Trophoblast cell (in vitro differentiated cells and primary cell): ENCODE measurements around the gene GLOD5.

Experiments used
- DNase-seq, 2 donors: peaks; one replicate each; pipeline ENCODE4 v3.0.0-alpha.2; 2016
- H2AFZ ChIP-seq: 2 replicates; pipeline ENCODE4 v1.6.1; 2013; ENCODE audit warnings: low read length, moderate library complexity, mild to moderate bottlenecking; ENCODE audit not compliant: insufficient read depth, poor library complexity
- H2AK5ac ChIP-seq: 2 replicates; pipeline ENCODE4 v1.6.1; 2013; ENCODE audit warnings: mild to moderate bottlenecking, low read length
- H2BK120ac ChIP-seq: 2 replicates; pipeline ENCODE4 v1.6.1; 2013; ENCODE audit warnings: low read length, mild to moderate bottlenecking, moderate library complexity; ENCODE audit not compliant: insufficient read depth, poor library complexity
- H2BK12ac ChIP-seq: 2 replicates; pipeline ENCODE4 v1.6.1; 2013; ENCODE audit warnings: mild to moderate bottlenecking, low read length, moderate library complexity
- H2BK5ac ChIP-seq: 2 replicates; pipeline ENCODE4 v1.6.1; 2013; ENCODE audit warnings: low read length, low read depth, moderate library complexity, mild to moderate bottlenecking; ENCODE audit not compliant: poor library complexity
- H3K14ac ChIP-seq: 2 replicates; pipeline ENCODE4 v1.6.1; 2013; ENCODE audit warnings: mild to moderate bottlenecking, low read length
- H3K18ac ChIP-seq: 2 replicates; pipeline ENCODE4 v1.6.1; 2013; ENCODE audit warnings: mild to moderate bottlenecking, low read length
- H3K23ac ChIP-seq: 2 replicates; pipeline ENCODE4 v1.6.1; 2013; ENCODE audit warnings: low read length
- H3K27ac ChIP-seq: 2 replicates; pipeline ENCODE4 v1.5.1; 2013; ENCODE audit warnings: low read depth, mild to moderate bottlenecking, inconsistent platforms, low read length, moderate library complexity
- H3K27me3 ChIP-seq: 2 replicates; pipeline ENCODE4 v1.6.1; 2013; ENCODE audit warnings: inconsistent platforms, mild to moderate bottlenecking, low read length, moderate library complexity; ENCODE audit not compliant: insufficient read depth
- H3K36me3 ChIP-seq, 2 experiments: 1 replicate in 1 of 2; 2 replicates in 1 of 2; pipeline ENCODE4 v1.6.1; 2013; ENCODE audit warnings: low read length in 2 of 2, mild to moderate bottlenecking in 2 of 2, moderate library complexity in 1 of 2; ENCODE audit not compliant: insufficient read depth in 2 of 2, control insufficient read depth in 1 of 2
- H3K4ac ChIP-seq: 2 replicates; pipeline ENCODE4 v1.6.1; 2013; ENCODE audit warnings: low read depth, mild to moderate bottlenecking, low read length, moderate library complexity
- H3K4me1 ChIP-seq, 2 experiments: 1 replicate in 1 of 2; 2 replicates in 1 of 2; pipeline ENCODE4 v1.6.1; 2013; ENCODE audit warnings: low read length in 2 of 2, mild to moderate bottlenecking in 2 of 2, moderate library complexity in 1 of 2; ENCODE audit not compliant: insufficient read depth in 2 of 2, control insufficient read depth in 1 of 2
- H3K4me2 ChIP-seq: 2 replicates; pipeline ENCODE4 v1.6.1; 2013; ENCODE audit warnings: inconsistent platforms, mild to moderate bottlenecking, low read length, moderate library complexity
- H3K4me3 ChIP-seq: 2 replicates; pipeline ENCODE4 v1.5.1; 2013; ENCODE audit warnings: mild to moderate bottlenecking, low read depth, low read length, inconsistent platforms
- H3K79me1 ChIP-seq: one replicate; pipeline ENCODE4 v1.6.1; 2013; ENCODE audit warnings: low read length
- H3K79me2 ChIP-seq: 2 replicates; pipeline ENCODE4 v1.6.1; 2013; ENCODE audit warnings: low read length, mild to moderate bottlenecking; ENCODE audit not compliant: control insufficient read depth, insufficient read depth, poor library complexity
- H3K9ac ChIP-seq: 2 replicates; pipeline ENCODE4 v1.6.1; 2013; ENCODE audit warnings: mild to moderate bottlenecking, low read length
- H3K9me3 ChIP-seq: 2 replicates; pipeline ENCODE4 v1.6.1; 2013; ENCODE audit warnings: low read depth, mild to moderate bottlenecking, control low read depth, inconsistent platforms, low read length; ENCODE audit not compliant: insufficient read depth
- H4K12ac ChIP-seq: 2 replicates; pipeline ENCODE4 v1.6.1; 2013; ENCODE audit warnings: low read depth, mild to moderate bottlenecking, low read length, moderate library complexity
- H4K8ac ChIP-seq: 2 replicates; pipeline ENCODE4 v1.6.1; 2013; ENCODE audit warnings: low read depth, mild to moderate bottlenecking, low read length, moderate library complexity
- H4K91ac ChIP-seq: one replicate; pipeline ENCODE4 v1.6.1; 2013; ENCODE audit warnings: low read depth, mild to moderate bottlenecking, low read length, moderate library complexity
- WGBS: extraction: QIAGEN DNeasy Blood & Tissue Kit; methylation state at CpG from one replicate; pipeline ENCODE4 v1.1.7; 2013; ENCODE audit warnings: missing lambda C conversion rate; ENCODE audit not compliant: insufficient read length, insufficient coverage; ENCODE audit errors: extremely low coverage; 5-methylcytosine and 5-hydroxymethylcytosine counted together

Gene GLOD5

GRCh38 chrX:48785540-48786214 lies 24.1 kb downstream of the GLOD5 start:
- Histone ChIP-seq H2AFZ (no peak overlapping the region), H4K91ac (no peak overlapping the region), H3K14ac (no peak overlapping the region), H2BK5ac (no peak overlapping the region), H3K4me3 (no peak overlapping the region), H4K8ac (no peak overlapping the region), H2BK120ac (no peak overlapping the region), H3K18ac (no peak overlapping the region), H3K9ac (no peak overlapping the region), H3K4me2 (no peak overlapping the region), H4K12ac (no peak overlapping the region), H3K27me3 (no peaks in the 10 kb centered on the region), H3K36me3 (no peaks in the 10 kb centered on the region), H3K9me3 (no peaks in the 10 kb centered on the region), H3K23ac (no peak overlapping the region), H3K27ac (no peak overlapping the region), H3K79me2 (no peaks in the 10 kb centered on the region), H2BK12ac (no peak overlapping the region), H3K4me1 (no peaks in the 10 kb centered on the region), H2AK5ac (no peak overlapping the region), H3K4ac (no peak overlapping the region), H3K79me1 (no peaks in the 10 kb centered on the region)
- no CpG with 5 or more reads among the region's 16 CpGs for WGBS
- no peak for DNase-seq

GRCh38 chrX:48786341-48786800 lies 24.8 kb downstream of the GLOD5 start, which contains the start of gene GATA1:
GATA1 (plus strand) TSS chrX:48786590; CDS start chrX:48791110, 4,520 bp downstream.
- Histone ChIP-seq H3K27me3 (no peaks in the 10 kb centered on the region), H3K9ac (no peak within 1 kb of the TSS), H4K8ac (no peak within 1 kb of the TSS), H4K12ac (no peak within 1 kb of the TSS), H3K18ac (no peak within 1 kb of the TSS), H3K4me2 (no peak within 1 kb of the TSS), H2BK12ac (no peak within 1 kb of the TSS), H3K23ac (no peak within 1 kb of the TSS), H2AFZ (no peak within 1 kb of the TSS), H3K9me3 (no peaks in the 10 kb centered on the region), H3K4ac (no peak within 1 kb of the TSS), H3K4me3 (no peak within 1 kb of the TSS), H4K91ac (no peak within 1 kb of the TSS), H3K36me3 (no peaks in the 10 kb centered on the region), H3K14ac (no peak within 1 kb of the TSS), H3K4me1 (no peaks in the 10 kb centered on the region), H3K79me1 (no peaks in the 10 kb centered on the region), H3K79me2 (no peaks in the 10 kb centered on the region), H2BK120ac (no peak within 1 kb of the TSS), H2BK5ac (no peak within 1 kb of the TSS), H2AK5ac (no peak within 1 kb of the TSS), H3K27ac (no peak within 1 kb of the TSS)
- DNase-seq = no peak
- WGBS = no CpG with 5 or more reads among the region's 7 CpGs

- no peak overlapping the region for H3K27ac ChIP-seq
- H3K14ac ChIP-seq = no peak overlapping the region
- no peak overlapping the region for H2BK5ac ChIP-seq
- H3K4me1 ChIP-seq = no peaks in the 10 kb centered on the region
- no peak overlapping the region for H4K8ac ChIP-seq
- no peak overlapping the region for H3K9ac ChIP-seq
- no peak overlapping the region for H4K91ac ChIP-seq
- H3K79me2 ChIP-seq = no peaks in the 10 kb centered on the region
- no peak overlapping the region for H3K23ac ChIP-seq
- H3K36me3 ChIP-seq = no peaks in the 10 kb centered on the region
- H2BK120ac ChIP-seq = no peak overlapping the region
- no peaks in the 10 kb centered on the region for H3K79me1 ChIP-seq
- no peak for DNase-seq
- WGBS = 100% methylated on average over 1 of the region's 6 CpGs
- no peak overlapping the region for H3K4me2 ChIP-seq
- H3K9me3 ChIP-seq = no peaks in the 10 kb centered on the region
- no peak overlapping the region for H3K18ac ChIP-seq
- H3K4me3 ChIP-seq = no peak overlapping the region
- no peaks in the 10 kb centered on the region for H3K27me3 ChIP-seq
- H3K4ac ChIP-seq = no peak overlapping the region
- H4K12ac ChIP-seq = no peak overlapping the region
- H2AK5ac ChIP-seq = no peak overlapping the region
- H2BK12ac ChIP-seq = no peak overlapping the region
- no peak overlapping the region for H2AFZ ChIP-seq
Observed at GRCh38 chrX:48786825-48787504, 25.4 kb downstream of the GLOD5 start.

GRCh38 chrX:48787505-48788443 lies 26.2 kb downstream of the GLOD5 start:
- Histone ChIP-seq H3K14ac (no peak overlapping the region), H3K27ac (no peak overlapping the region), H3K9ac (no peak overlapping the region), H3K4ac (no peak overlapping the region), H2BK5ac (no peak overlapping the region), H3K4me3 (no peak overlapping the region), H4K12ac (no peak overlapping the region), H3K79me1 (no peaks in the 10 kb centered on the region), H3K4me2 (no peak overlapping the region), H2AFZ (no peak overlapping the region), H4K8ac (no peak overlapping the region), H2BK12ac (no peak overlapping the region), H3K18ac (no peak overlapping the region), H3K79me2 (no peaks in the 10 kb centered on the region), H2BK120ac (no peak overlapping the region), H2AK5ac (no peak overlapping the region), H4K91ac (no peak overlapping the region), H3K27me3 (no peaks in the 10 kb centered on the region), H3K9me3 (no peaks in the 10 kb centered on the region), H3K23ac (no peak overlapping the region), H3K4me1 (no peaks in the 10 kb centered on the region), H3K36me3 (no peaks in the 10 kb centered on the region)
- WGBS = 100% methylated on average over 3 of the region's 17 CpGs
- no peak for DNase-seq
